ENCODE data around the gene HLF.

HLF gene

GRCh38 chr17:55291114-55291507 is 26.4 kb downstream of the HLF start:
- H3K27me3 ChIP-seq (replicated peaks): no peaks in the 10 kb centered on the region
- TF ChIP-seq CTCF (IDR thresholded peaks at IDR 0.05; ENCODE audit: low read depth, low read length, missing control alignments): no peak
- no peak for DNase-seq
- in situ Hi-C loops (cut with HindIII; ENCODE audit: low pct_ligation_motif_present, low sequenced_read_pairs): no loop called here
- no peak overlapping the region for H3K27ac ChIP-seq
- H3K4me3 ChIP-seq (ENCODE audit: low read depth, low read length): no peak overlapping the region
- H3K36me3 ChIP-seq (replicated peaks): no peaks in the 10 kb centered on the region

GRCh38 chr17:55292094-55292493 is 27.3 kb downstream of the HLF start:
- in situ Hi-C loops (cut with HindIII; ENCODE audit: low pct_ligation_motif_present, low sequenced_read_pairs): no loop called here
- TF ChIP-seq CTCF (IDR thresholded peaks at IDR 0.05; ENCODE audit: low read depth, low read length, missing control alignments): no peak
- H3K27me3 ChIP-seq (replicated peaks): no peaks in the 10 kb centered on the region
- no peak for DNase-seq
- no peaks in the 10 kb centered on the region for H3K36me3 ChIP-seq (replicated peaks)
- no peak overlapping the region for H3K27ac ChIP-seq
- no peak overlapping the region for H3K4me3 ChIP-seq (ENCODE audit: low read depth, low read length)

GRCh38 chr17:55294042-55294751 is 29.4 kb downstream of the HLF start:
- no peak for DNase-seq
- H3K4me3 ChIP-seq (ENCODE audit: low read depth, low read length): no peak overlapping the region
- TF ChIP-seq CTCF (IDR thresholded peaks at IDR 0.05; ENCODE audit: low read depth, low read length, missing control alignments): no peak
- no peaks in the 10 kb centered on the region for H3K36me3 ChIP-seq (replicated peaks)
- no peaks in the 10 kb centered on the region for H3K27me3 ChIP-seq (replicated peaks)
- in situ Hi-C loops (cut with HindIII; ENCODE audit: low pct_ligation_motif_present, low sequenced_read_pairs): no loop called here
- H3K27ac ChIP-seq: no peak overlapping the region

- in situ Hi-C loops (cut with HindIII; ENCODE audit: low pct_ligation_motif_present, low sequenced_read_pairs): no loop called here
- H3K36me3 ChIP-seq (replicated peaks): no peaks in the 10 kb centered on the region
- H3K4me3 ChIP-seq (ENCODE audit: low read depth, low read length): no peak overlapping the region
- H3K27me3 ChIP-seq (replicated peaks): no peaks in the 10 kb centered on the region
- DNase-seq: peak; percentile 52
- peak; percentile 88 for TF ChIP-seq CTCF (IDR thresholded peaks at IDR 0.05; ENCODE audit: low read depth, low read length, missing control alignments)
- H3K27ac ChIP-seq: no peak overlapping the region
Measured at GRCh38 chr17:55295411-55296170, 30.8 kb downstream of the HLF start.

- DNase-seq: no peak
- in situ Hi-C loops (cut with HindIII; ENCODE audit: low pct_ligation_motif_present, low sequenced_read_pairs): no loop called here
- Histone ChIP-seq H3K27ac (no peak overlapping the region), H3K4me3 (ENCODE audit: low read depth, low read length) (no peak overlapping the region), H3K36me3 (replicated peaks) (no peaks in the 10 kb centered on the region), H3K27me3 (replicated peaks) (no peaks in the 10 kb centered on the region)
- TF ChIP-seq CTCF (IDR thresholded peaks at IDR 0.05; ENCODE audit: low read depth, low read length, missing control alignments): no peak
Measured at GRCh38 chr17:55296171-55296695, 31.5 kb downstream of the HLF start.

Measured in brain microvascular endothelial cell (primary cell).